GM19467 (cell line): ENCODE data around the gene SUGCT.
"Not testable (repeated sequence)": the region's sequence is repeated elsewhere in the genome, so short reads cannot be mapped to it uniquely, and the experiment has no call there.

Experiments used
- ATAC-seq: cut with Tn5 transposase; IDR thresholded peaks from one replicate; pipeline ENCODE4 v1.9.1; 2021; ENCODE audit warnings: mild to moderate bottlenecking, moderate library complexity; ENCODE audit not compliant: unreplicated experiment

The SUGCT gene

DNA sequence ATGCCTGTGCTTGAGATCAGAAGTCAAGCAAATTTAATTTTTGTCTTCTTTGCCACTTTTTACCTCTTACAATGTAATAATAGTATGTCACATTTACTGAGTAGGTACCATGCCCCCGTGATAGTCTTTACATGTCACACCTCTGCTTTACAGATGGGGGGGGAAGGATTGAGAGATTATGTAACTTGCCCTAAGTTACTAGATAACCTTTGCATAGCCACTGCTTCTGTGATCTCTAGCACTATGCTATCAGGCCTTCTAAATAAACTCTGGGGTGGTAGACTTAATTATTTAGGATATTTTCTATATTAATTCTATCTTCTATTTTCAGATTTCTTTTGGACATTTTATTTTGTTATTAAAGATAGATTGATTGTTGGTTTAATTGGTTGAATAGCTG, 514.4 kb downstream of the SUGCT start:
- ATAC-seq, result no peak

DNA sequence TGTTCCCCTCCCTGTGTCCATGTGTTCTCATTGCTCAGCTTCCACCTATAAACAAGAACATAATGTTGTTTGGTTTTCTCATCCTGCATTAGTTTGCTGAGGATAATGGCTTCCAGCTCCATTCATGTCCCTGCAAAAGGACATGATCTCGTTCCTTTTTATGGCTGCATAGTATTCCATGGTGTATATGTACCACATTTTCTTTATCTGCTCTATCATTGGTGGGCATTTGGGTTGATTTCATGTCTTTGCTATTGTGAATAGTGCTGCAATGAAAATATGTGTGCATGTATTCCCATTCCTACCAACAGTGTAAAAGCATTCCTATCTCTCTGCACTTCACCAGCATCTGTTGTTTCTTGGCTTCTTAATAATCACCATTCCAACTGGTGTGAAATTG, 516.1 kb downstream of the SUGCT start:
- ATAC-seq, result not testable (repeated sequence)

DNA sequence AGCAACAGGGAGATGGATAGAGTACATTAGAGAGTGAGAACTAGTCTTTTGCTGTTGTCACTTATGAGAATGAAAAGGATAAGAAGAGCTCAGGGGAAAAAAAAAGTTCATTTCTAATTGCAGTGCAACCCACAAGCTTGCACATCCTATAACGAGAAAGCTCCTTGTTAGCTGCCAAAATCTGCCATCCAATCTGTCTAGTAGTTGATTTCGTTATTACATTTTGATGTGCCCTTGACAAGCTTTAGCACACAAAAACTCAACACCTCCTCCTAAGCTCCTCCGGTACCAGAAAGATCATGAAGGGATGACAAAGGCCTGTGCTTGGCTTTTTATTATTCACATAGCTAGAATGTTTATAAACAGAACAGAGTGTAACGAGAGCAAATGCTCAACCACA, 519.4 kb downstream of the SUGCT start:
- no peak for ATAC-seq

DNA sequence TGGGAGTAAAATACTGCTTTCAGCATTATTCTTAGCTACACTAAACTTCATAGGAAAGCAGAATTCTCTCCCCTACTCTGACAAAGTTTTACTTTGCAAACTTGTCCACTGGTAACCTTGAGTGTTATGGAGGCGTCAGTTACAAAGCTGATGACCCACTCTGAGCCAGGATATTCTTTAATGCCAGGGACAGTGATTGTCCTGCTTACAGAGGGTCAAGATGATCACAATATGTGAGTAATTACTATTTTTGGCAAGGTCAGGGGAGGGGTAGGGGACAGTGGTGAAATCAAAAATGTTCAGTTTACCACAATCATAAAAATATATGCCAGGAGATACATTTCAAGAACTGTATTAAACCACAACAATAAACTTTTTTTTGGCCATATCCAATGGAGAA, 520.6 kb downstream of the SUGCT start:
- ATAC-seq, result no peak

DNA sequence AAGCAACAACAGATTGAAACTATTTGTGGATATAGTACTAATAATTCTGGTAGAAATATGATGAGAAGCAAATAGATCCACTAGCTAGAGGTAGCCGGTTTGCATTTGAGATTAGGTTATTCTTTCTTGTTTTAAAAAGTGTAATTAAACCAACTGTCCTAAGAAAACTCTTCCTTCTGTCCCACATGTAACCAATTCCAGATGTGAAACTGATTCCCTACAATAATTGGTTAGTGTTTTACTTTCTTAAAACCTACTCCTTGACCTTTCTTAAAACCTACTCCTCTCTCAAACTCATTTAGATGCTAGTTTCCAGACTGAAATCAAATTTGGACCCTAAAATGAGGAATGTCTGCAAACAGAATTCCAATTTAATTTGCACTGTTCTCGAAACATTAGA, 521.5 kb downstream of the SUGCT start:
- ATAC-seq, result no peak

DNA sequence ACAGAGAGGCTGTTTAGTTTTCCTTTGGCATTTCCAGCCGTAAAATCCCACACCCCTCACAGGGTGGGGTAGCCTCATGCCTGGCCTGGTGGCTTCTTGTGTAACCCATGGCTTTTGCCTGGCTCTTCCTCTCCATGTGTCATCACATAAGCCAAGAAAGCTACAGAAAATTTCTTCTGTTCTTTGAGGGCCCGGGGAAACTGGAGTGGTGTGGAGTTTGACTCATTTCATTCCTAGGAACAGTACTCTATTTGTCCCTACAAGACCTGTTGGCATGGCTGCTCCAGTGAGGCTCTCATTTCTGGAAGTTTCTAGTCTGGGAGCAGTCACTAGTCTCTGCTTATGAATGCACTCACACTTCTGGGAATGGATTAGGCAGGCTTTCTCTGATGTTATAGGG, 523.9 kb downstream of the SUGCT start:
- ATAC-seq, result no peak

DNA sequence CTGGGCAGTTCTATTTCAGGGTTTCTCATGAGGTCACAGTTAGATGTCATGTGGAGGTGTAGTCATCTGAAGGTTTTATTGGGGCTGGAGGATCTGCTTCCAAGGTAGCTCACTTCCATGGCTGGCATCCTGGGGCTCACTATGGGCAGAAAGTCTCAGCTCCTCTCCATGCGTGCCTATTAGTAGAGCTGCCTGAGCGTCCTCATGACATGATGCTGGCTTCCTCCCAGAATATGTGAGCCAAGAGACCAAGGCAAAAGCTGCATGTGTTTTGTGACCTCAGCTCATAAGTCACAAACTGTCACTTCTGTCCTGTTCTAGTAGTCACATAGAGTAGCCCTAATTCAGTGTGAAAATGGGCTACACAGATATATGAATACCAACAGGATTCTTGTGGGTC, 524.4 kb downstream of the SUGCT start:
- no peak for ATAC-seq

DNA sequence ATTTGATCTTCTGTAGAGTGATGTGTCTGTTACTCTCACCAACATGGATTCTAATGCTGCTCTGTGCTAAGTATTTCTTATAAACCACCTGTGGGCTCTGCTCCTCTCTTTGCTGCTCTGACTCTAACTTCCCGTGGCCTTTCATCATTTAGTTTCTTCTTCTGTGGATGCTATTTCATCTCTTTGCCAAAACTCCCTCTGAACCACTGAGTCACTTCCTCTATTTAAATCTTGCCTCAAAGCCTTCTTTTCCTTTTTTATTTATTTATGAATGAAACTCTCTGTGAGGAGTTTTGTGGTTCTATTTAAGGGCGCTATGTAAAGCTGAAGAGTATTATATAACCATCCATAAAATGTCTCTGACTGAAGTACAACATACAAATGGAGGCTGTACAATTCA, 538.5 kb downstream of the SUGCT start:
- ATAC-seq, result no peak

DNA sequence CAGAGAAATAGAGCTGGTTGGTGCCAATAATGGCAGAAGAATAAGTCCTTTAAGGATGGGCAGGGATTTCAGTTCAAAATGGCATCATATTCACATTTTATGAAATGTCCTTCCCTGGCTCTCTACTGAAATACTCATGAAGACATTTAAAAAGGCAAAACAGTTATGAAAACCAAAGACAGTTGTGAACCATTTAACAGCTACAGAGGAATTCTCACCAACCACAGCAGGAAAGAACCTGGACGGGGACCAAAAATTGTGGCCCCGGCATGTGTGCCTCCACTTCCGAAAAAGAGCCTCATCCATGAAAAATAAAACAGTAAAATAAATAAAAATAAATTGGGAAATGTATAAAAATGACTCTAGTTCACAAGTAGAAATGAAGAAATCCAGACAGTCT, 539.5 kb downstream of the SUGCT start:
- no peak for ATAC-seq

DNA sequence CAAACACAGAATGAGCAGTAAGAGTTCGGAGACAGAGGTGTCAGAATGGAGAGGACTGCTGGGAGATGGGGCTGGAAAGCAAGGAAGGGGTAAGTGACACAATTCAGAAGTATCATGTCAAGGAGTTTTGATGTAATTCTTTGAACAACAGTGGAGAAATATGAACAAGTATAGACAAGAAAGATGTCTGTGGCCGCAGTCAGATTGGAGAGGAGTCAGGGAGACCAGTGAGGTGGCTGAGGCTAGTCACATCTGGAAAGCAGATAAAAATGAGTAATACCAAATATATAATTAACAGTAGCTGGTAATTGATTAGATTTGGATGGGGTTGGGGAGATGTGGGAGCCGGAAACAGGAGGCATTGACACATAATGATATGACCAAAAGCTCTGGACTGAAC, 540.9 kb downstream of the SUGCT start:
- no peak for ATAC-seq

DNA sequence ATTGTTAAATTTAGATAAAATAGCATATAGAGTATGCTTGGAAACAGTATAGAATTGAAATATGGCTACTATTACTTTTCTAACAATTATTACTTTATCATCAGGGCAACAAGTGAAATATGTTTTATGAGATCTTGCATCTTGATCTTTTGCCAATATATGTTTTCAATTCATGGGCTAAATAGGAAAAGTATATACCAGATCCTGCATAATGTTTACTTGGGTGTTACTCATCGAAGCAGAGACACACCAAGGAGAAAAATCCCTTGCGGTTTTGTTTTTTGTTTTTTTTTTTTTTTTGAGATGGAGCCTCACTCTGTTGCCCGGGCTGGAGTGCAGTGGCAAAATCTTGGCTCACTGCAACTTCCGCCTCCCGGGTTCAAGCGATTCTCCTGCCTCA, 541.4 kb downstream of the SUGCT start:
- no peak for ATAC-seq

DNA sequence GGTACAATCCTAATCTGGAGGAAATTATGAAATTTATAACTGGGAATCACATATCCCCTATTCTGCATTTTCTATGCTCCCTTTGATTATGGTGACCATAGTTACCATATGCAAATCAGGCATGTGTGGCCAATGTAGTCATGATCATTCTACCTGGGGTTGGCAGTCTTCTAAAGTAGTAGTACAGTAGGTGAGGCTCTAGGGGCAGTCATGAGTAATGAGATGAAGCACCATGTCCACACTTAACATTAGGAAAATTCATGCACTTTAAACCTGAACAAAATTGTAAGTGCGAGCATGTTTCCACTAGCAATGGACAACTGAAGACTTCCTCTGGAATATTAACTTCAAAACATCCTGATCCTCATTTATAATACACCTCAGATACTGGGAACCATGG, 545.9 kb downstream of the SUGCT start:
- peak; percentile 97 for ATAC-seq

DNA sequence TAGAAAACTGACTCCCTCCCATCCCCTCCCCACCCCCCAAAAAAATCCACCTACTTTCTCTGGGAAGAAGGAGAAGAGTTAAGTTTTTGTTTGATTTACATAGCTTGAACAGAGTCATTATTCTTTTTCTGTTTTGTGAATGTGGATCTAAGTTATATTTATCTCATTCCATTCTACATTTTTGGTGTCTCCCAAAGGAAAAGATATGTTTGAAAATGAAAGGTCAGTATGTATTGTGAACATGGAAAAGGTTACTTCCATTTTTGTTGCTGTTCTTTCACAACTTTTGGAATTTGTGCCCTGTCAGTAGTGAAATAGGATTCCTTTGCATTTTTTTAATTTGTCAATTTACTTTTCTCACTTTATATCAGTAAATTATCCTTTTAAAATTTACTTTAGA, 547.9 kb downstream of the SUGCT start:
- no peak for ATAC-seq

DNA sequence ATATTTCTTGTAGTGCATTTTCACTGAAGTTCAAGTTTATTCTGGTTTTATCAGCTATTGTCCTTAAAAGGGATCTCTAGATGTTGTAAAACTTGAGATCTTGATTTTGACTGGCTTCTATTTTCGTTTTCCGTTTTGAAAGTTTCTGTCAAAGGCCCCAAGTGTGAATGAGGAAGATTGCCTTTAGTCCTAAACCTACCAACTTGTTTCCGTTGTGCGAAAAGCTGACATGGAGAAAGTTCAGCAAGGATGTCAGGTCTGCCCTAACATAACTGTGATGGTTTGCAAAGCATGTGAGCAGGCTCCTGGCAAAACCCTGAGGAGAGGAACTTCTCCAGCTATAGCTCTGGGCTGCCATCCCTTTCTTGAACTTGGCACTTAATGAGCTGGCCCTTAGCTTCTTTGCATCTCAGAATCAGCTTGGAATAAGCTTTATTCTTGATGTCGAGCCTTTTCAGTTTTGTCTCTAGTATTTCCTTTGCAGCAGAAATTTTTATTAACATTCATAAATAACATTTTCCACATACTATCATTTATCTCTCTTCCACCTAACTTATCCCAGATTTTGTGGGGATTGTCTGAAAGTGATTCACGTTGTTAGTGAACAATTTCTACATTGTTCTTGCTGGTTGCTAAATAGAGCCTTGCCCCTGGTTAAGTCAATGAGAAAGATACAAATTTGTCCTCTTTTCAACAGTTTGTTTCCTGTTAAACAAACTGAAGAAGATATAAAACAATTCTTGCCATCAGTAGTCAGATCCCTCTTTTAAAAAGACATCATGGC, 559.4 kb downstream of the SUGCT start:
- ATAC-seq, result no peak

DNA sequence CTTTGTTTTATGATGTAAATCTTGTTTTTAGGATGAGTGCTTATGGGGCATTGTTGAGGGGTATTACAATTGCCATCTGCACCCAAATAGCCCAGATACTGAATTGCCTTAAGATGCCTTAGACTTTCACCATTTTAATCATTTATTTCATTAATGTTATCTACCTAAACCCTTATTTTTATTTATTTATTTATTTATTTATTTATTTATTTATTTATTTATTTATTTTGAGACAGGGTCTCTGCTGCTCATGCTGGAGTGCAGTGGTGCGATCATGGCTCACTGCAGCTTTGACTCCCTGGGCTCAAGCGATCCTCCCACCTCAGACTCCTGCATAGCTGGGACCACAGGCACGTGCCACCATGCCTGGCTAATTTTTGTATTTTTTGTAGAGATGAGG, 560.2 kb downstream of the SUGCT start:
- no peak for ATAC-seq

DNA sequence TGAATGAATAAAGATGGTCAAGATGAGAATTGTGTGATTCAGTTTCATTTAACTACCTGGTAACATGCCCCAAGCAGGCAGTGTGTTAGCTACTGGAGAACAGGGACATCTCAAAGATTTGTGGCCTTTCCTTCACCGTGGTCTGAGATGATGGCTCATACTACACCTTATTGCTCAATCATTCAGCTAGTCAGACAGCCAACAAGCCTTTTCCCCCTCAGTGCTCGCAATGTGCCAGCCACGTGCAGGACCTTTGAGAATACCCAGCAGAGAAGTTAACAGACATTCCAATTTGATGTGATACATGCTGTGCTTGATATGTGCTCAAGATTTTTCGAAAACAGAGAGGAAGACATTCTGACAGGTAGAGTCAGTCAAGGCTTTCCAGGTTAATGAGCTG, 562.8 kb downstream of the SUGCT start:
- no peak for ATAC-seq

DNA sequence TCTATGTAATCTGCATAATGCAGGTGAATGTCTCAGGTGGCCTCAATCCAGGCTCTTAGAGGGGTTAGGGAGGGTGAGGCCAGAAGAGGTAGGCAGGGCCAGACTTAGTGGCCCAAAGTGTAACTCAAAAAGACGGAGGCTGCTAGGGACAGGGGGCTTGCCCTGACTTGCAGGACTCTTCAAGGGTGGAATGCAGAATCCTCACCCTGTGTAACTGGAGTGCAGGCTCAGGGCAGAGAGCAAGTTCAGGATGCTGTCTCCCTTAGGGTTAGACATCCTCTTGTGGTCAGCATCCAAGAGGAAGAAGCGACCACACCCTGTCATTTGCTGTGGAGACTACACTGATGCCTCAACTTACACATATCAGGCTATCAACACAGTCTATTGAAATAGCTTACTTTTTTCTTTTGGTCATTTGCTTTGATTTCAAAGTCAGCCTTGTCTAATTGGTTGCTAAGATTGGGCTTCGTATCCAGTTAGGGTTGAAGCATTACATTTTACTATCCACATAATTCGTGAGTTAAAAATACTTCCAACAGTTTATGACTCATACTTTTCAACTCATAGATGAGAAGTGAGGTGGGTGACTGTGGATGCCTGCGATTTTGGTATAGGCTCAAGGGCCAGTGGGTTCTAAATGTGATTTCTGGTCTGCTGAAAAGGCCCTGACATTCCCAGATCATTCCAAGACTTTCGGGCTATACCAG, 563.6 kb downstream of the SUGCT start:
- ATAC-seq, result no peak

DNA sequence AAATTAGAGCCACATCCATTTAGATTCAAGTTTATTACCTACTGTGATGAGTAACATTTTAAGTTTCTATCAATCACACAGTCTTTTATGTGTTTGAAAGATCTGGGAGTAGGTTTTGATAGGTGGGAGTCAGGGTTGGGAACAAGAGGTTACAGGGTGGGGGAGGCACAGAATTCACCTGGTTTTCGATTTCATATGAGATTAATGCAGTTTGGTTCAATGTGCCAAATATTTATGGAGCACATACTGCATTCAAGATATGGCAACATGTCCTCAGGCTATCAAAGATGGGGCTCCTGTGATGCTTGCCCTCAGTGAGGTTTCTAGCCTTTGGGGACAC, 564.1 kb downstream of the SUGCT start:
- ATAC-seq, result no peak

DNA sequence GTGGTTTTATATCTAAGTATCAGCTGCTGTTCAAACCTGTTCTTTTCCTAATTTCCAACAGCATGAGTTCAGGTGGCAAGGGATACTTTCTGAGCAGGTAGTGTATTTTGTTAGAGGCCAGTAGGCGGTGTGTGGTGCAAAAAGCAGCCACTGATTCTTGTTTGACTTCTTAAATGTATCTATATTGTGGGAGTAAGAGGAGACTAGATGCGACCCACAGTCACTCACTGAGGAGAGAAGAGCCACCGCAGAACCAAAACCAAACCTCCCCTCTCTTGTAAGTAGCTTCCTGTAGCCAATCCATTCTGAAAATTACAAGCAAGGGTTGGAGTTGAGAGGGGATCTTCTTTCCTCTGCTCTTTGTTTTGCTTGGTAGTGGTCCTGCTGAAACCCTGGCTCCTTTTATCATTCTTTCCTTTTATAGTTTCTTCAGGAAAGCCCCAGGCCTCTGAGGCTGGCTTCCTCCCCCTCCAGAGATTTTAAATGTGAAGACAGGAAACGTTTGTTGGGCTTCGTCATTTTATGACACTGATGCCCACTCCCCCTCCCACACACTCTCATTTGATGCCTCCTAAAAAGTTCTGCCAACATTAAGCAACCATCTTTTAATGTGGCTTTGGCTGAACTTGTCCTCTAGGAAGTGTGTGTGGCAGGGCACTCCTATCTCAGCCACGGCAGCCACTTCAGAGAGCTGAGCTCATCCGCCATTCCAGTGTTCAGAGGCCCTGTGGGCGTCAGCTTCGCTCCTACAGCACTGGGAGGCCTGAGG, 566.0 kb downstream of the SUGCT start:
- no peak for ATAC-seq

DNA sequence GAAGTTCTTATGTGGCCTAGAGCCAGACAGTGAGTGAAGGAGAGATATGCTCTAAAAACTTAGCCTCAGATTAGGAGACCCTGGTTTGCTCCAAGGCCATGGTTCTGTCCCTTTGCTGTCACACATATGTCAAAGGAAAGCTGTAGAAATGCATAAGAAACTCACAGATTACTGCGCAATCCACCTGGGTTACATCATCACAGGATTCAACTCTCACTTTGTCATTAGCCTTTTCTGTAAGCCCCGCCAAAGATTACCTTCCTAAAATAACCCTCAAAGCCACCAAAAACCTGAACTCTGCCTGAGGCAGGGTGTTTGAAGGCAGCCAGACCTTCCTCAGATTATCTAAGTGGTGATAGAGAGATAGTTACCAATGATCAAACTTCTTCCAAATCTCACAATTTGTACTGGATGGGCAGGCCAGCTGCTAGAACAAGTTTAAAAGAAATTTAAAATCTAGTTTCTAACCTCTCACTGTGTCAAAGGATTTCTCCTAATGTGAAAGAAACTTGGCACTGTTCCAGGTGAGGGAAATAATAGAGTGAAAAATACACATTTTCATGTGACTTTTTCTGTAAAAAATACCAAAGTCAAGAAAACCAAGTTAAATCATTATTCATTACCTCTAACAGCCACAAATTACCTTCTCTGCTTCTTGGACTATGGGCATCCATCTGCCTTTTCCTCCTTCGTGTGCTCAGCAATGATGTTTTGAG, 567.2 kb downstream of the SUGCT start:
- no peak for ATAC-seq

DNA sequence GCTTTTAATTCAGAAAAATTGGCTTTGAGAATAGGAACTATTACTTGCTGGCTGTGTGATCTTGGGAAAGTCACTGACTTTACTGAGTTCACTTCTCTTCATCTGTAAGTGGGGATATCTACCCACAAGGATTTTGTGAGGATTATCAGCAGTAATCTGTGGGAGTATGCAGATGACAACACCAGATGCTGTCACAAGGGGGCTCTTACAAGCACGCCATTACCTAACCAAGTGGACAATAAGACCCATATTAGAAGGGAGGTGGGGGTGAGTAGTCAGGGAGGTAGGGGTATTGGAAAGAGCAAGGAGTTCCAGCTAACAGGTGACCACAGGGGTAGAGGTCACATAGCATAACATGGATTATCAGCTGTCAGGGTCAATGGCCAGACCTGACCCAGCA, 569.4 kb downstream of the SUGCT start:
- ATAC-seq, result no peak
